Measurements from ENCODE around the gene WAC.

WAC gene

DNA sequence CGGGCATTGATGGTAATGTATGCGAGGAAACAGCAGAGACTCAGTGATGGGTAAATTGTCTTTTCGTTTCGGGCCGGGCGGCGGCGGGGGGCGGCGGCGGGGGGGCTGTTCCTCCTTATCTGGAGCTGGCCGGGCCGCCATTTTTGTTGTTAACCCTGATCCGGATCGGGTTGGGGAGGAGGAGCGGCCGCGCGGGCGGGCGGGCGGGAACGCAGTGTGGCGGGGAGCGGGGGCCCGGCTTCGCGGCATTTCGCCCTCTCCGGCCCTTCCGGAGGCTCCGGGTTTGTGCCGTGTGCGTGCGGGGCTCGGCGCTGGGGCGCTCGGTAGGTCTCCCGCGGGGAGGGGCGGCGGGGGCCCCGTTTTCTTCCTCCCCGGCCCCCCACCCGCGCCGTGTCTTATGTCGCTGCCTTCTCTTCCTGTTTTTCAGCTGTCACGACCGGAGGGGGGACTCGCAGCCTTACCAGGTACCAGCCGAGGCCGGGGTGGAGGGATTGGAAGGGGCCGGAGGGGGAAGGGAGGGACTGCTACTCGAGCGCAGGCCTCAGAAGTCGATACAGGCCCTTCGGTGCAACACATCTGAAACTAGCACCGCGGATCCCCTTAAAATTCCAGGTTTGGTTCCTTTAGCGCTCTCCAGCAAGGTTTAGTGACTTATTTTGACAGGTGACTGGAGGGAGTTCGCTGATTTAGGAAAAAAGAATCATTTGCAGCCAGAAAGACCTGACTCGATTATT, 820 bp downstream of the WAC start:
- DNase-seq (ENCODE audit: low spot score), result peak; percentile 23

DNA sequence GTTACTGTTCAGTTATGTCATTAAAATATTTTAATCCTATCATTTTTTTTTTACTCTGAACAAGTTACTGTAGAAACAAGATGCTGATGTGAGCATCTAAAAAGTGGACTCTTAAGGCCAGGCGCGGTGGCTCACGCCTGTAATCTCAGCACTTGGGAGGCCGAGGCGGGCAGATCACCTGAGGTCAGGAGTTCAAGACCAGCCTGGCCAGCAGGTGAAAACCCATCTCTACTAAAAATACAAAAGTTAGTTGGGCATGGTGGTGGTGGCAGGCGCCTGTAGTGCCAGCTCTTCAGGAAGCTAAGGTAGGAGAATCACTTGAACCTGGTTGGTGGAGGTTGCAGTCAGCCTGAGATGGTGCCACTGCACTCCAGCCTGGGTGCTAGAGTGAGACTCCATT, 2.9 kb downstream of the WAC start:
- no peak for DNase-seq (ENCODE audit: low spot score)

- no peak for DNase-seq (ENCODE audit: low spot score)
Measured at GRCh38 chr10:28538595-28538994, 5.7 kb downstream of the WAC start.

- no peak for DNase-seq (ENCODE audit: low spot score)
Measured at GRCh38 chr10:28540145-28540544, 7.2 kb downstream of the WAC start.

DNA sequence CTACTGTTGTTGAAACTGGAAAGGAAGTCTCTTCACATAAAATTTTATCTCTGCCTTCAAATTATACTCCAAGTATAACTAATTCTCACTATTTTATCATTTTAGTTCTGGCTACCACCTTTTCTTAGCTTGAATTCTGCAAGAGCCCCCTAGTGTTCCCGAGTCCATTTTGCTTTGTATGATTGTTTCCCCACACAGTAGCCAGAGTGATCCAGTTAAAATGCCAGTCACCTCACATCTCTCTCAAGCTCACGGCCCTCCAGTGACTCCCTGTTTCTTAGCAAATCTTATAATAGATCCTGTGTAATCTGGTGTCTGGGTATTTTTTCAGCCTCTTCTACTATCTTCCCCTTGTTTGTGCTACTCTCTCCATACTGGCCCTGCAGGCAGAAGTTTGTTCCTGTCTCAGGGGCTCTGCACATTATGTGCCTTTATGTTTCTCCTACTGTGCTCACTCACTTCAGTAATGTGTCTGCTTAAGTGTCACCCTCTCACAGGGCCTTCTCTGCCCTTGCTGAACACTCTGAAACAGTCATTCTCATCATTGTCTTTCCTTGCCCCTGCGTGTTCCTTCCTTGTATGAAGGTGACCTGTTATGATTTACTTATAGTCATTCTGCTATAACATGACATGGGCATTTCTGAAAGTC, 8.9 kb downstream of the WAC start:
- DNase-seq (ENCODE audit: low spot score), result no peak

GRCh38 chr10:28542728-28543127, 9.8 kb downstream of the WAC start:
- DNase-seq (ENCODE audit: low spot score), result no peak

GRCh38 chr10:28544058-28544457, 11.1 kb downstream of the WAC start:
- no peak for DNase-seq (ENCODE audit: low spot score)

DNA sequence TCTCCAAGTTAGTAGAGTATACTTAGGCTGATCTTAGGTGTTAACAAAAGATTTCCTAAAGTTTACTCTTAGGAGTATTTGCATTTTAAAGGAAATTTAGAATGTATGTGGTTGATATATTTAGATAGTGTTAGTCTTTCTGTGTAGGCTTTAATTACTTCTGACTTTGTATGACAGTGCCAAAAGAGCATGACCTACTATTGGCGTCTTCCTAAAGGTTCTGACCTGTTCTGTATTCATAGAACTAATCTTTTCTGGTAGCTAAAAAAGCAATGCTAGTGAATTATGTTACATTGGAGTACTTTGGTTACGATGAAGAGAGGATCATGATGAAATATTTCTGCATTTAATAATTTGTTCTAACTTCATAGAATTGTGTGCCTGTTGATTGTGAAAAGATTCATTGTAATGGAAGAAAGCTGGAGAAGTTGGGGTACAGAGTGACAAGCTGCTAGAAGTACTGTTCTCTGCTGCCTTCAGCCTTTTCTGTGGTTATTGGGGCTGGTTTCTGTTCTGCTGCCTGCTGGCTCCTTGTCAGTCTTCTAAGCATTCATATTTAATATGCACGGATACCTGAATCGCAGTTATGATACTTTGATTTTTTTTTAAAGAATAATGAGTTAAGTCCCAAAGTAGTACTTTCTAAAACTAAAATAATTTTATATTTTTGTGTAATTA, 13.2 kb downstream of the WAC start:
- no peak for DNase-seq (ENCODE audit: low spot score)

DNA sequence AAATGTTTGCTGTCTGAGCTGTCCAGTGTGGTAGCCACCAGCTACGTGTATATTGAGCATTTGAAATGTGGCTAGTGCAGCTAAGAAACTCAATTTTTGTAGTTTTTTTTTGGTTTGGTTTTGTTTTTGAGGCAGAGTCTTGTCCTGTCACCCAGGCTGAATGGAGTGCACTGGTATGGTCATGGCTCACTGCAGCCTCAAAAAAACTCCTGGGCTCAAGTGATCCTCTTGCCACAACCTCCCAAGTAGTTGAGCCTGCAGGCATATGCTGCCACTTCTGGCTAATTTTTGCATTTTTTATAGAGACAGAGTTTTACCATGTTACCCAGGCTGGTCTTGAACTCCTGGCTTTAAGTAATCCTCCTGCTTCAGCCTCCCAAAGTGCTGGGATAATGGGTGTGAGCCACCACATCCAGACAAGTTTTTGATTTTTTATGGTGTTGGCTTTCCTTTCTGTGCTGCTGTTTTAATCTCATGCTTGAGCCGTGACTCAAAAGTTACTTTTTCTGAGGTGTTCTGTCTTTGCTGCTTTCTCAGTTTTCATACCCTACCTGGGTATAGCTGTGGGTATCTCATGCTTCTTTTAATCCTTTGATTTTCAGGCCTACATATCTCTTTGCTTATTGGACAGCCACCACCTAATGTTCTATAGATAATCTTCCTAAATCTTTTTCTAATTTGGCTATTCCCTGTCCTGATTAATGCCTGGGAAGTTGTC, 16.0 kb downstream of the WAC start:
- DNase-seq (ENCODE audit: low spot score), result no peak

GRCh38 chr10:28551086-28551485, 18.2 kb downstream of the WAC start:
- DNase-seq (ENCODE audit: low spot score), result peak; percentile 68

- no peak for DNase-seq (ENCODE audit: low spot score)
Measured at GRCh38 chr10:28552775-28553174, 19.9 kb downstream of the WAC start.

DNA sequence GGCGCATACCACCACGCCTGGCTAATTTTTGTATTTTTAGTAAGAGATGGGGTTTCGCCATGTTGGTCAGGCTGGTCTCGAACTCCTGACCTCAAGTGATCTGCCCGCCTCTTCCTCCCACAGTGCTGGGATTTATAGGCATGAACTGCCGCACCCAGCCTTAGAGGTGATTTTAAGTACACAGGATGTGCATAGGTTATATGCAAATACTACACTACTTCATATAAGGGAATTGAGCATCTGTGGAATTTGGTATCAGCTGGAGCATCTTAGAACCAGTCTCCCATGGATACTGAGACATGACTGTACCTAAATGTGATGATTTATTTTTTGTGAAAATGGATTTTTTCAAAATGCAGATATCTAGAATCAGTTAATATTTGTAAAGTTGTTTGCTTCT, 21.1 kb downstream of the WAC start:
- DNase-seq (ENCODE audit: low spot score), result no peak

- DNase-seq (ENCODE audit: low spot score), result no peak
Measured at GRCh38 chr10:28554952-28555351, 22.0 kb downstream of the WAC start.

DNA sequence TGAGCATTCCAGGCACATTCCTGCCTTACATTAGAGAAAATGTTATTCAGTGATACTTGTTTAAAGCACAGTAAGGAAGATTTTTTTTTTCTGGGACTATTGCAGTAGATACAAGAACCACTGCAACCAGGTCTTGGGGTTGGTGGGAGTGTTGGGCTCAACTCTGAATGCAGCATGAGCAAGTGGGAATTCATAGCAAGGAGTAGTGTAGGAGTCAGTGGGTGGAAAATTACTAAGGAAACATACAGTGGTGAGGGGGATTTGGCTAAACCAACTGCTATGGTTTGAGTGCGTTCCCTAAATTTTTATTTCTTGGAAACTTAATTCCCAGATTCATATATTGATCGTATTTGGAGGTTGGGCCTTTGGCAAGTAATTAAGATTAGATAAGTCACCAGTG, 22.4 kb downstream of the WAC start:
- no peak for DNase-seq (ENCODE audit: low spot score)

DNA sequence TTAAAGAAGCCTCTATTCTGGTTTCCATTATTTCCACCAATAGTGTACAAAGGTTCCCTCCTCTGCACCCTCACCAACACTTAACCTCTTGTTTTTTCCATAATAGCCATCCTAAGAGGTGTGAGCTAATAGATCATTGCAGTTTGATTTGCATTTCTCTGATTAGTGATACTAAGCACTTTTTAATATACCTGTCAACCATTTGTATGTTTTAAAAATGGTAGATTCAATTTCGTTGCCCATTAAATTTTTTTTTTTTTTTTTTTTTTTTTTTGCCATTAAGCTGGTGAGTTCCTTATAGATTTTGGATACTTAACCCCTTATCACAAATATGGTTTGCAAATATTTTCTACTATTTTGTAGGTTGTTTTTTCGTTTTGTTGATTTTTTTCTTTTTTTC, 23.2 kb downstream of the WAC start:
- DNase-seq (ENCODE audit: low spot score), result no peak

GRCh38 chr10:28558186-28558585, 25.3 kb downstream of the WAC start:
- no peak for DNase-seq (ENCODE audit: low spot score)

GRCh38 chr10:28558923-28559508, 26.1 kb downstream of the WAC start:
- DNase-seq (ENCODE audit: low spot score), result no peak

- no peak for DNase-seq (ENCODE audit: low spot score)
Measured at GRCh38 chr10:28559618-28560017, 26.7 kb downstream of the WAC start.

GRCh38 chr10:28560617-28561016, 27.7 kb downstream of the WAC start:
- DNase-seq (ENCODE audit: low spot score), result no peak

- no peak for DNase-seq (ENCODE audit: low spot score)
Measured at GRCh38 chr10:28561531-28561930, 28.6 kb downstream of the WAC start.

DNA sequence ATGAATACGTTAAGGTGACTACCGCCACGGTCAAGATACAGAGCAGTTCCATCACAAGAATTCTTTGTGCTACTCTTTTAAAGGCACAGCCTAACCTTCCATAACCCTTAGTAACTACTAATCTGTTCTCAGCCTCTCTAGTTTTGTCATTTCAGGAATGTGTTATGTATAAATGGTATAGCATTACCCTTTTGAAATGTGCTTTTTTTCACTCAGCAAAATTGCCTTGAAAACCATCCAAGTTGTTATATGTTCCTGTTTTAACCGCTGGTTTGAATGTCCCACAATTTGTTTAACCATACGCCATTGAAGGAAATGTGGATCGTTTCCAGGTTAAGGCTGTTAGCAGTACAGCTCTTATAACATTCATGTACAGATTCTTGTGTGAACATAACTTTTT, 32.0 kb downstream of the WAC start:
- no peak for DNase-seq (ENCODE audit: low spot score)

DNA sequence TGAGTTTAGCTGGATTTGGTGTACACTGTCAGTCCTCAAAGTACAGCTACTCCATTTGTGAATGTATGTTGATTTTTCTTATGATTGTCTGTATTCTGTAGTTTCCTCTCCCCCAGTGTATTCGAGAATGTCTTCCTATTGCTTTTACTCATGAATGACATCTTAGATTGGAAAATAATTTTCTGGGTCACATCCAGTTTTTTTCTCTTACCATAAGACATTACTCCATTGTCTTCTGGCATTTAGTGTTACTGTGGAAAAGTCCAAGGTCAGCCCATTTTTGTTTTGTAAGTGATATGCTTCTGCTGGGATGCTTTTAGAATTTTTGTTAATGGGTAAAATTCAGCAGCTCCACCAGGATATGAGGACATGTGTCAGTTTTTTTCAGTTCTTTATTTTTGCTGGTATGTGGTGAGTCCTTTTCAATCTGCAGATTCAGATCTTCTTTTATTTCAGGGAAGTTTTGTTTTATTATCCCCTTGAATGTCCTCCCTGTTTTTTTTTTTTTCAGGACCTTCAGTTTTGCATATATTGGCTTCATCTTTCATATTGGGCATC, 33.6 kb downstream of the WAC start:
- no peak for DNase-seq (ENCODE audit: low spot score)

Data from kidney capillary endothelial cell (primary cell).